Mesenchymal stem cell (in vitro differentiated cells and primary cell): ENCODE data around the gene KLHL30.

ENCODE experiments used
- DNase-seq: peaks from one replicate; pipeline ENCODE4 v3.0.0-alpha.2; 2013
- H2AFZ ChIP-seq: one replicate; pipeline ENCODE4 v1.6.1; 2013; ENCODE audit warnings: low read depth, mild to moderate bottlenecking, control low read depth, inconsistent platforms, low read length, moderate library complexity
- H2AK5ac ChIP-seq: 2 replicates; pipeline ENCODE4 v1.6.1; 2013; ENCODE audit warnings: low read length, moderate library complexity, mild to moderate bottlenecking, inconsistent platforms; ENCODE audit not compliant: severe bottlenecking
- H2BK120ac ChIP-seq: one replicate; pipeline ENCODE4 v1.6.1; 2013; ENCODE audit warnings: low read depth, mild to moderate bottlenecking, inconsistent platforms, low read length, moderate library complexity
- H2BK12ac ChIP-seq, 2 experiments: one replicate each; pipeline ENCODE4 v1.6.1; 2013; ENCODE audit warnings: inconsistent platforms in 2 of 2, low read length in 2 of 2, mild to moderate bottlenecking in 2 of 2, moderate library complexity in 2 of 2, control low read depth in 1 of 2
- H2BK15ac ChIP-seq: one replicate; pipeline ENCODE4 v1.6.1; 2013; ENCODE audit warnings: mild to moderate bottlenecking, low read depth, inconsistent platforms; ENCODE audit not compliant: poor library complexity, severe bottlenecking
- H2BK5ac ChIP-seq: 2 replicates; pipeline ENCODE4 v1.6.1; 2013; ENCODE audit warnings: low read depth, mild to moderate bottlenecking, low read length, control low read depth, inconsistent platforms; ENCODE audit not compliant: poor library complexity, severe bottlenecking
- H3K14ac ChIP-seq, 2 experiments: one replicate each; pipeline ENCODE4 v1.6.1; 2013; ENCODE audit warnings: inconsistent platforms in 2 of 2, low read length in 2 of 2, control low read depth in 1 of 2, mild to moderate bottlenecking in 1 of 2, moderate library complexity in 1 of 2
- H3K18ac ChIP-seq, 2 experiments: one replicate each; pipeline ENCODE4 v1.6.1; 2013; ENCODE audit warnings: inconsistent platforms in 2 of 2, low read length in 2 of 2, control low read depth in 1 of 2, low read depth in 1 of 2, mild to moderate bottlenecking in 1 of 2
- H3K23ac ChIP-seq, 2 experiments: one replicate each; pipeline ENCODE4 v1.6.1; 2013; ENCODE audit warnings: inconsistent platforms in 2 of 2, low read length in 2 of 2, mild to moderate bottlenecking in 2 of 2, moderate library complexity in 2 of 2, control low read depth in 1 of 2
- H3K27ac ChIP-seq: 2 replicates; pipeline ENCODE4 v1.5.1; 2013; ENCODE audit warnings: mild to moderate bottlenecking, moderate library complexity, low read length, control low read depth, inconsistent platforms; ENCODE audit not compliant: poor library complexity, severe bottlenecking
- H3K27me3 ChIP-seq, 2 experiments: 2 replicates each; pipeline versions ENCODE4 v1.6.1 to v1.7.0; 2013; ENCODE audit warnings: low read length in 2 of 2, mild to moderate bottlenecking in 2 of 2, moderate library complexity in 2 of 2, control low read depth in 1 of 2, inconsistent platforms in 1 of 2; ENCODE audit not compliant: control insufficient read depth in 1 of 2, insufficient read depth in 1 of 2
- H3K36me3 ChIP-seq, 2 experiments: 2 replicates each; pipeline versions ENCODE4 v1.6.1 to v1.7.0; 2013; ENCODE audit warnings: low read length in 2 of 2, control low read depth in 1 of 2, inconsistent platforms in 1 of 2, low read depth in 1 of 2, mild to moderate bottlenecking in 1 of 2; ENCODE audit not compliant: insufficient read depth in 2 of 2, control insufficient read depth in 1 of 2
- H3K4ac ChIP-seq, 2 experiments: one replicate each; pipeline ENCODE4 v1.6.1; 2013; ENCODE audit warnings: inconsistent platforms in 2 of 2, low read length in 2 of 2, mild to moderate bottlenecking in 2 of 2, moderate library complexity in 2 of 2, control low read depth in 1 of 2, low read depth in 1 of 2
- H3K4me1 ChIP-seq: 2 replicates; pipeline ENCODE4 v1.6.1; 2013; ENCODE audit warnings: low read depth, low read length, control low read depth; ENCODE audit not compliant: control insufficient read depth, insufficient read depth
- H3K4me2 ChIP-seq: 2 replicates; pipeline ENCODE4 v1.6.1; 2013; ENCODE audit warnings: low read length, mild to moderate bottlenecking, inconsistent platforms; ENCODE audit not compliant: poor library complexity, severe bottlenecking
- H3K4me3 ChIP-seq, 2 experiments: 2 replicates each; pipeline versions ENCODE4 v1.5.1 to v1.7.0; 2013; ENCODE audit warnings: low read length in 2 of 2, mild to moderate bottlenecking in 2 of 2, control low read depth in 1 of 2, low read depth in 1 of 2; ENCODE audit not compliant: insufficient read depth in 1 of 2
- H3K79me1 ChIP-seq: replicated peaks from 2 replicates; pipeline ENCODE4 v1.6.1; 2013; ENCODE audit warnings: mild to moderate bottlenecking, control low read depth, low read length, inconsistent platforms; ENCODE audit not compliant: poor library complexity, severe bottlenecking
- H3K9ac ChIP-seq: 2 replicates; pipeline ENCODE4 v1.7.0; 2013; ENCODE audit warnings: mild to moderate bottlenecking, low read length, moderate library complexity
- H3K9me3 ChIP-seq: 2 replicates; pipeline ENCODE4 v1.7.0; 2013; ENCODE audit warnings: mild to moderate bottlenecking, low read length; ENCODE audit not compliant: control insufficient read depth
- H4K8ac ChIP-seq: one replicate; pipeline ENCODE4 v1.6.1; 2013; ENCODE audit warnings: inconsistent platforms, mild to moderate bottlenecking, low read length, moderate library complexity
- H4K91ac ChIP-seq: one replicate; pipeline ENCODE4 v1.6.1; 2013; ENCODE audit warnings: mild to moderate bottlenecking, low read length, inconsistent platforms
- WGBS: methylation state at CpG from one replicate; pipeline ENCODE4 v1.1.7; 2013; ENCODE audit warnings: mixed read lengths; 5-methylcytosine and 5-hydroxymethylcytosine counted together

The KLHL30 gene

GRCh38 chr2:238171575-238172187 is 33.2 kb downstream of the KLHL30 start:
- no peak overlapping the region for H2BK5ac ChIP-seq
- no peak overlapping the region for H3K14ac ChIP-seq
- WGBS, result 97% methylated on average over 7 of the region's 9 CpGs
- no peak overlapping the region for H4K8ac ChIP-seq
- no peaks in the 10 kb centered on the region for H3K27me3 ChIP-seq
- H3K79me1 ChIP-seq, result peaks cover 28% of the 10 kb centered on the region
- peak overlapping the region; percentile 52 for H3K9ac ChIP-seq
- H3K4ac ChIP-seq, result no peak overlapping the region
- H3K23ac ChIP-seq, result no peak overlapping the region
- peaks cover 65 to 68% of the 10 kb centered on the region in 2 experiments for H3K36me3 ChIP-seq
- H3K18ac ChIP-seq, result no peak overlapping the region
- H3K4me3 ChIP-seq, result no peak overlapping the region
- no peak overlapping the region for H4K91ac ChIP-seq
- no peak overlapping the region for H3K4me2 ChIP-seq
- no peak overlapping the region for H2AK5ac ChIP-seq
- no peak overlapping the region for H2AFZ ChIP-seq
- no peak overlapping the region for H2BK120ac ChIP-seq
- no peak overlapping the region for H3K27ac ChIP-seq
- no peaks in the 10 kb centered on the region for H3K9me3 ChIP-seq
- peaks cover 37% of the 10 kb centered on the region for H3K4me1 ChIP-seq
- no peak for DNase-seq
- no peak overlapping the region for H2BK15ac ChIP-seq
- no peak overlapping the region for H2BK12ac ChIP-seq

- Histone ChIP-seq H3K9me3 (no peaks in the 10 kb centered on the region), H3K4me2 (no peak overlapping the region), H3K9ac (no peak overlapping the region), H4K8ac (peak overlapping the region; percentile 27), H3K4ac (no peak overlapping the region), H3K4me3 (no peak overlapping the region), H3K23ac (no peak overlapping the region), H4K91ac (peak overlapping the region; percentile 36), H3K14ac (no peak overlapping the region), H2BK120ac (no peak overlapping the region), H3K4me1 (peaks cover 31% of the 10 kb centered on the region), H3K79me1 (peaks cover 28% of the 10 kb centered on the region), H2AFZ (no peak overlapping the region), H3K36me3 (peaks cover 57 to 73% of the 10 kb centered on the region in 2 experiments), H2BK5ac (no peak overlapping the region), H2BK12ac (peak overlapping the region in 1 of 2 experiments; percentile 45), H3K18ac (no peak overlapping the region), H3K27ac (no peak overlapping the region), H3K27me3 (no peaks in the 10 kb centered on the region), H2BK15ac (no peak overlapping the region), H2AK5ac (peak overlapping the region; percentile 2)
- no peak for DNase-seq
- WGBS, result 97% methylated on average over 13 of the region's 14 CpGs
These were observed 34.0 kb downstream of the KLHL30 start for GRCh38 chr2:238172439-238172838.

DNA sequence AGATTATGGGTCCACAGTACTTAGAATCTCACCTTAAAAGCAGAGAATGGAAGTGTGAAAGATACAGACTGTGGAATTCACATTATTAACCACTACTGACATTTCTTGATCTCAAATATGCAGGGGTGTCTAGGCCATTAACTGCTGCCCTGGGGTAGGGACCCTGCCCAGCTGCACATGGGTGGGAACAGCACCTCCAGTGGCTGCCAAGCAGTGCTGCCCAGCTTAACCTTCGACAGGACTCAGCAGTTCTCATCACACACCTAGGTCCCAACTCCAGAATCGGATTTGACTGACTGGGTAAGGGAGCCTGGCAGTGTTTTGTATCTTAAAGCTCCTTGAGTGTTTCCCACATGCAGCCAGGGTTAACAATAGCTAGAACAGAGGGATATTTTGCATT is 35.2 kb downstream of the KLHL30 start:
- no peak overlapping the region for H2BK15ac ChIP-seq
- no peak overlapping the region for H3K14ac ChIP-seq
- H3K4me2 ChIP-seq, result no peak overlapping the region
- no peak overlapping the region for H3K23ac ChIP-seq
- no peak overlapping the region for H3K18ac ChIP-seq
- no peak overlapping the region for H4K91ac ChIP-seq
- no peak for DNase-seq
- H2AK5ac ChIP-seq, result no peak overlapping the region
- peaks cover 50 to 74% of the 10 kb centered on the region in 2 experiments for H3K36me3 ChIP-seq
- no peak overlapping the region for H2AFZ ChIP-seq
- H2BK12ac ChIP-seq, result no peak overlapping the region
- no peaks in the 10 kb centered on the region for H3K27me3 ChIP-seq
- no peak overlapping the region for H3K4ac ChIP-seq
- H2BK120ac ChIP-seq, result no peak overlapping the region
- no peak overlapping the region for H4K8ac ChIP-seq
- no peak overlapping the region for H3K27ac ChIP-seq
- H3K4me1 ChIP-seq, result peaks cover 20% of the 10 kb centered on the region
- no peak overlapping the region for H3K9ac ChIP-seq
- H2BK5ac ChIP-seq, result no peak overlapping the region
- 100% methylated on average over 2 of the region's 2 CpGs for WGBS
- peaks cover 30% of the 10 kb centered on the region for H3K79me1 ChIP-seq
- H3K4me3 ChIP-seq, result no peak overlapping the region
- H3K9me3 ChIP-seq, result no peaks in the 10 kb centered on the region

GRCh38 chr2:238174291-238174690 is 35.8 kb downstream of the KLHL30 start:
- Histone ChIP-seq H3K9me3 (no peaks in the 10 kb centered on the region), H3K27ac (no peak overlapping the region), H4K91ac (no peak overlapping the region), H3K18ac (no peak overlapping the region), H3K79me1 (peaks cover 30% of the 10 kb centered on the region), H2BK120ac (no peak overlapping the region), H3K4ac (no peak overlapping the region), H2BK15ac (peak overlapping the region; percentile 64), H3K36me3 (peaks cover 53 to 74% of the 10 kb centered on the region in 2 experiments), H3K23ac (no peak overlapping the region), H3K4me1 (peaks cover 16% of the 10 kb centered on the region), H2BK5ac (no peak overlapping the region), H3K4me3 (no peak overlapping the region), H2AK5ac (no peak overlapping the region), H3K27me3 (no peaks in the 10 kb centered on the region), H3K9ac (no peak overlapping the region), H3K14ac (no peak overlapping the region), H3K4me2 (no peak overlapping the region), H2AFZ (no peak overlapping the region), H4K8ac (peak overlapping the region; percentile 9), H2BK12ac (no peak overlapping the region)
- DNase-seq, result no peak
- 95% methylated on average over 7 of the region's 8 CpGs for WGBS
